ENCODE measurements around the gene OPCML.

Gene OPCML

GRCh38 chr11:133501643-133502539 lies 30.4 kb downstream of the OPCML start:
- DNase-seq, result no peak

- no peak for DNase-seq
Measured at GRCh38 chr11:133500936-133501335, 31.4 kb downstream of the OPCML start.

- DNase-seq, result no peak
Measured at GRCh38 chr11:133500435-133500834, 31.9 kb downstream of the OPCML start.

- DNase-seq, result no peak
Measured at GRCh38 chr11:133498969-133499368, 33.3 kb downstream of the OPCML start.

- DNase-seq, result no peak
Measured at GRCh38 chr11:133497477-133498140, 34.7 kb downstream of the OPCML start.

- no peak for DNase-seq
Measured at GRCh38 chr11:133492895-133493294, 39.4 kb downstream of the OPCML start.

- DNase-seq, result no peak
Measured at GRCh38 chr11:133491680-133492383, 40.5 kb downstream of the OPCML start.

- no peak for DNase-seq
Measured at GRCh38 chr11:133480722-133481121, 51.6 kb downstream of the OPCML start.

- DNase-seq, result no peak
Measured at GRCh38 chr11:133479209-133479608, 53.1 kb downstream of the OPCML start.

GRCh38 chr11:133477251-133477625 lies 55.1 kb downstream of the OPCML start:
- DNase-seq, result no peak

- DNase-seq, result no peak
Measured at GRCh38 chr11:133476570-133477250, 55.6 kb downstream of the OPCML start.

GRCh38 chr11:133474461-133474860 lies 57.8 kb downstream of the OPCML start:
- no peak for DNase-seq

- DNase-seq, result no peak
Measured at GRCh38 chr11:133467686-133468085, 64.6 kb downstream of the OPCML start.

GRCh38 chr11:133443206-133443747 lies 89.0 kb downstream of the OPCML start:
- DNase-seq, result no peak

GRCh38 chr11:133441964-133442660 lies 90.2 kb downstream of the OPCML start:
- no peak for DNase-seq

GRCh38 chr11:133425992-133426391 lies 106.3 kb downstream of the OPCML start:
- DNase-seq, result no peak

GRCh38 chr11:133425245-133425644 lies 107.1 kb downstream of the OPCML start:
- no peak for DNase-seq

GRCh38 chr11:133418218-133418617 lies 114.1 kb downstream of the OPCML start:
- DNase-seq, result no peak

- no peak for DNase-seq
Measured at GRCh38 chr11:133414506-133414905, 117.8 kb downstream of the OPCML start.

- no peak for DNase-seq
Measured at GRCh38 chr11:133413703-133414102, 118.6 kb downstream of the OPCML start.

- no peak for DNase-seq
Measured at GRCh38 chr11:133409799-133410198, 122.5 kb downstream of the OPCML start.

GRCh38 chr11:133408936-133409335 lies 123.4 kb downstream of the OPCML start:
- DNase-seq, result no peak
